KMS-11 (cell line): ENCODE data around the gene CDC42EP1.

ENCODE experiments used
- H2AFZ ChIP-seq: fragments of 200-600 bp; sonication (generic); 2 replicates; pipeline ENCODE4 v1.6.1; 2016; ENCODE audit warnings: antibody characterized with exemption, mixed run types, low read depth
- H3K27ac ChIP-seq: fragments of 200-600 bp; sonication (generic); 2 replicates; pipeline ENCODE4 v1.6.1; 2016; ENCODE audit warnings: mild to moderate bottlenecking, mixed run types
- H3K27me3 ChIP-seq: fragments of 200-600 bp; sonication (generic); 2 replicates; pipeline ENCODE4 v1.6.1; 2017; ENCODE audit warnings: mild to moderate bottlenecking, low read depth, mixed run types, moderate library complexity; ENCODE audit not compliant: insufficient read depth
- H3K36me3 ChIP-seq: fragments of 200-600 bp; sonication (generic); 2 replicates; pipeline ENCODE4 v1.6.1; 2017; ENCODE audit warnings: mild to moderate bottlenecking, mixed run types; ENCODE audit not compliant: insufficient read depth
- H3K4me1 ChIP-seq: fragments of 200-600 bp; sonication (generic); 2 replicates; pipeline ENCODE4 v1.6.1; 2016; ENCODE audit warnings: mild to moderate bottlenecking, low read depth, mixed run types; ENCODE audit not compliant: poor library complexity, severe bottlenecking
- H3K4me2 ChIP-seq: fragments of 200-600 bp; sonication (generic); 2 replicates; pipeline ENCODE4 v1.7.0; 2016; ENCODE audit warnings: mild to moderate bottlenecking, mixed run types
- H3K4me3 ChIP-seq: fragments of 200-600 bp; sonication (generic); IDR thresholded peaks from 2 replicates; pipeline ENCODE4 v1.6.1; 2017; ENCODE audit warnings: low read depth, low read length, mixed read lengths; ENCODE audit not compliant: insufficient read depth
- H3K79me2 ChIP-seq: fragments of 200-600 bp; sonication (generic); 2 replicates; pipeline ENCODE4 v1.6.1; 2016; ENCODE audit warnings: low read depth, mixed run types; ENCODE audit not compliant: insufficient read depth
- H3K9ac ChIP-seq: fragments of 200-600 bp; sonication (generic); 2 replicates; pipeline ENCODE4 v1.6.1; 2016; ENCODE audit warnings: mild to moderate bottlenecking, mixed run types
- H4K20me1 ChIP-seq: fragments of 200-600 bp; sonication (generic); 2 replicates; pipeline ENCODE4 v1.6.1; 2016; ENCODE audit warnings: mild to moderate bottlenecking, mixed run types; ENCODE audit not compliant: insufficient read depth
- CTCF ChIP-seq: fragments of 200-600 bp; sonication (generic); conservative IDR thresholded peaks from 2 replicates; pipeline ENCODE4 v1.6.1; 2017; ENCODE audit warnings: low read depth, mild to moderate bottlenecking, antibody characterized with exemption, low read length, moderate library complexity, mixed read lengths

Gene CDC42EP1

GRCh38 chr22:37571992-37572373, 11.7 kb downstream of the CDC42EP1 start:
- no peak overlapping the region for H2AFZ ChIP-seq
- no peaks in the 10 kb centered on the region for H4K20me1 ChIP-seq
- no peak overlapping the region for H3K27ac ChIP-seq
- no peak overlapping the region for H3K4me2 ChIP-seq
- no peak for TF ChIP-seq CTCF
- H3K27me3 ChIP-seq: peaks cover 69% of the 10 kb centered on the region
- H3K4me3 ChIP-seq: no peak overlapping the region
- H3K36me3 ChIP-seq: no peaks in the 10 kb centered on the region
- H3K9ac ChIP-seq: no peak overlapping the region
- H3K79me2 ChIP-seq: no peaks in the 10 kb centered on the region
- peaks cover 2% of the 10 kb centered on the region for H3K4me1 ChIP-seq

GRCh38 chr22:37575490-37576003, 15.3 kb downstream of the CDC42EP1 start:
- Histone ChIP-seq H2AFZ (no peak overlapping the region), H3K27ac (no peak overlapping the region), H3K4me2 (no peak overlapping the region), H4K20me1 (no peaks in the 10 kb centered on the region), H3K36me3 (no peaks in the 10 kb centered on the region), H3K79me2 (no peaks in the 10 kb centered on the region), H3K4me3 (no peak overlapping the region), H3K9ac (no peak overlapping the region), H3K27me3 (peaks cover 56% of the 10 kb centered on the region), H3K4me1 (peaks cover 6% of the 10 kb centered on the region)
- no peak for TF ChIP-seq CTCF

GRCh38 chr22:37578002-37578401, 17.7 kb downstream of the CDC42EP1 start:
- H2AFZ ChIP-seq: no peak overlapping the region
- no peak overlapping the region for H3K4me3 ChIP-seq
- H3K79me2 ChIP-seq: no peaks in the 10 kb centered on the region
- TF ChIP-seq CTCF: no peak
- no peak overlapping the region for H3K4me2 ChIP-seq
- no peaks in the 10 kb centered on the region for H3K36me3 ChIP-seq
- H3K27me3 ChIP-seq: peaks cover 60% of the 10 kb centered on the region
- H3K27ac ChIP-seq: no peak overlapping the region
- peaks cover 6% of the 10 kb centered on the region for H3K4me1 ChIP-seq
- H4K20me1 ChIP-seq: no peaks in the 10 kb centered on the region
- H3K9ac ChIP-seq: no peak overlapping the region

GRCh38 chr22:37581504-37581903, 21.2 kb downstream of the CDC42EP1 start:
- Histone ChIP-seq H3K4me2 (no peak overlapping the region), H3K36me3 (no peaks in the 10 kb centered on the region), H3K4me1 (peaks cover 6% of the 10 kb centered on the region), H3K27me3 (peaks cover 48% of the 10 kb centered on the region; the same call in 1 of the 2 replicates), H3K79me2 (no peaks in the 10 kb centered on the region), H4K20me1 (no peaks in the 10 kb centered on the region), H3K27ac (no peak overlapping the region), H3K9ac (no peak overlapping the region), H2AFZ (no peak overlapping the region), H3K4me3 (no peak overlapping the region)
- no peak for TF ChIP-seq CTCF
